HG02943 (cell line): ENCODE measurements around the gene B4GALT7.
"Not testable (repeated sequence)": the region's sequence is repeated elsewhere in the genome, so short reads cannot be mapped to it uniquely, and the experiment has no call there.

Source experiments
- ATAC-seq: cut with Tn5 transposase; IDR thresholded peaks from one replicate; pipeline ENCODE4 v1.9.1; 2021; ENCODE audit warnings: mild to moderate bottlenecking, low read depth, moderate library complexity; ENCODE audit not compliant: unreplicated experiment

Gene B4GALT7

DNA sequence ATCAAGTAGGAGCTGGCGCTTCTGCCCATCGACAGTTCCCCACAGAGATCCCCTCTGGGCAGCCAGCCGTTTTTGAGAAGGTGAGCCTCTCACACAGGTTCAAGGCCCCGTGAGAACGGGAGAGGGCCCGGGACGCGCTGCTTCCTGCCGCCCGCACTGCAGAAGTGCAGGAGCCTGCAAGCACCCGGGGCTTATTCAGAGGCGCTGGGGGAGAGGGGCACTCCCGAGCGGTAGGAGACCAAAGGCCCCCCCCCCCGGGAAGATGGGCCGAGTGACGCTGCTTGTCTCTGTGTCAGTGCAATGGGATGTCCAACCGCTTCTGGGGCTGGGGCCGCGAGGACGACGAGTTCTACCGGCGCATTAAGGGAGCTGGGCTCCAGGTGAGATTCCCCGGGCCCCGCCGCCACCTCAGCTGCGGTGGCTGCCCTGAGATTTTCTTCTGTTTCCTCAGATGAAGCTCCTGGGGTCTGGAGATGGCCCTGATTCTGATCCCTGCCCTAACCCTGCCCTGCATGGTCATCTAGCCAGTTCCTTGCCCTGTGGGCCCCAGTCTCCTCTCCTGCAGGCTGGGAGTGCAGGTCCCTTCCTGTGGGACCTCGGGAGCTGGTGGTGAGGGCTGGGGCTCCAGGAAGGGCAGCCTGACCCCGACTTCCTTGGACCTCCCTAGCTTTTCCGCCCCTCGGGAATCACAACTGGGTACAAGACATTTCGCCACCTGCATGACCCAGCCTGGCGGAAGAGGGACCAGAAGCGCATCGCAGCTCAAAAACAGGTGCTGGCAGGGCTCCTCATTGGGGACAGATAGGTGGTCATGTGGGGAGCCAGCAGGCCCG, 8.5 kb downstream of the B4GALT7 start:
- ATAC-seq, result no peak

DNA sequence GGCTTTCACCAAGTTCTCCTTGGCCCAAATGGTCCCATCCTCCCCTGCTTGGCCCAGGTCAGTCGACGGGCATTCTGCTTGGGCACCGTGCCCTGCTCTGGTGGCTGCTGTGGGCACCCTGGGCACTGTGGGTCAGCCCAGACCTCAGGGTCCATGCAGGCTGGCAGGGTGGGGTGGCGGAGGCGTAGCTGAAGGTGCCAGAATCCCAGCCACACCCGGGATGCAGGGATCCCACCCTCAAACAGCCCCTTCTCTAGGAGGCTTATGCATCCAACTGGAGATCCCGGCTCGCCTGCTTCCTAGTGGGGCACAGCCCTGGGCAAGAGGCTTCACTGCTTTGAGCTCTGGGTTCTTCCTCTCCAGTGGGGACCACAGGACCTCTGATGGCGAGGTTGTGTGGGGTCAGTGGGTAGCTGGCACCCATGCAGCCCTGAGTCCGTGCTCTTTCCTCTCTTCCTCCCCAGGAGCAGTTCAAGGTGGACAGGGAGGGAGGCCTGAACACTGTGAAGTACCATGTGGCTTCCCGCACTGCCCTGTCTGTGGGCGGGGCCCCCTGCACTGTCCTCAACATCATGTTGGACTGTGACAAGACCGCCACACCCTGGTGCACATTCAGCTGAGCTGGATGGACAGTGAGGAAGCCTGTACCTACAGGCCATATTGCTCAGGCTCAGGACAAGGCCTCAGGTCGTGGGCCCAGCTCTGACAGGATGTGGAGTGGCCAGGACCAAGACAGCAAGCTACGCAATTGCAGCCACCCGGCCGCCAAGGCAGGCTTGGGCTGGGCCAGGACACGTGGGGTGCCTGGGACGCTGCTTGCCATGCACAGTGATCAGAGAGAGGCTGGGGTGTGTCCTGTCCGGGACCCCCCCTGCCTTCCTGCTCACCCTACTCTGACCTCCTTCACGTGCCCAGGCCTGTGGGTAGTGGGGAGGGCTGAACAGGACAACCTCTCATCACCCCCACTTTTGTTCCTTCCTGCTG, 9.4 kb downstream of the B4GALT7 start:
- ATAC-seq, result no peak

GRCh38 chr5:177610131-177610769, 10.3 kb downstream of the B4GALT7 start:
- no peak for ATAC-seq

DNA sequence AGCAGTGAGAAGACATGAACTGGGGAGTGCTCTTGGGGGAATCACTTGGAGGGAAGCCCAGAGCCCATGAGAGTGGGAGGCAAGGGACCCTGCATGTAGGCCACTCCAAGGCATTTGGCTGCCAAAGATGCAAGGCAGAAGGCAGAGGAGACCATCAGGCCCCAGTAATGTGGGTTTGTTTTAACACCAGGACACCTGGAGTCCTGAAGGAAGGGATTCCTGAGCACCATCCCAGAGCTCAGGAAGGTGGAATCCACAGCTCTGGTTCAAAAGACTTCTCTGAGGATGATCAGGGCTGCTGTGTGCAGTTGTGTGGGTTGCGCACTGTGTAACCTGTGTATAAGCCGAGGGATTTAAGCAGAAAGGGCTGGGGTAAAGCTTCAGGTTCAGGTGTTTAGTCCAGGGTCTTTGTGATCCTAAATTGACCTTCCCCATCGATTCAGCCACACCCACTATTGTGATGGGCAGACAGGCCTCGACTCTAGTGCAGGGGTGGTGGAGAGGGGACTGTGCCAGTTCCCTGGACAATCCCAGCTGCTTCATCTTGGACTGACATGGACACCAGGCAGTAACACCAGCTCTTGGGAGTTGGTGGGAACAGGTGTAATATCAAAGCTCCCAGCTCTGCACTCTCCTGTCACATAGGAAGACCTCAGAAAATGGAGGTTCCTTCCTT, 11.0 kb downstream of the B4GALT7 start:
- ATAC-seq, result no peak

- ATAC-seq, result no peak
Observed at GRCh38 chr5:177611446-177612214, 11.7 kb downstream of the B4GALT7 start.

DNA sequence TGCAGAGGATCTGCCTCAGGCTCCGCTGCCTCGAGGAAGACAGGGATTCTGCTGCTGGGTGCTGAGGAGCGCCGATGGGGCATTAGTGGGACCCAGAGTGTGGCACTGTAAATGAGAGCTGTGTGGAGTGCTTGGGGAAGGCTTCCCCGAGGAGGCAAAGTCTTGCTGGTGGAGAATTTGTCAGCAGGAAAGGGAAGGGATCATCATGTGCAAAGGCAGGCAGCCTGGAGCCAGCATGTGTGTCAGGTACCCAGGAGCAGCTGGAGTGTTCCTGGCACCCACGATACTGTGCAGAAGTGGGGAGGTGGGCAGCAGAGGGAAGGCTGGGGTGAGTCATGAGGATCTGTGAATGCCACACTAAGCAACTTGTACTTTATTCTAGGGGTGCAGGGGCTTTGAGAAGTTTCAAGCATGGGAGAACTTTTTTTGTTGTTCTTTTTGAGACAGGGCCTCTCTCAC, 12.3 kb downstream of the B4GALT7 start:
- no peak for ATAC-seq

GRCh38 chr5:177620560-177620959, 20.6 kb downstream of the B4GALT7 start:
- ATAC-seq, result no peak

- ATAC-seq, result not testable (repeated sequence)
Observed at GRCh38 chr5:177624172-177624571, 24.2 kb downstream of the B4GALT7 start.

DNA sequence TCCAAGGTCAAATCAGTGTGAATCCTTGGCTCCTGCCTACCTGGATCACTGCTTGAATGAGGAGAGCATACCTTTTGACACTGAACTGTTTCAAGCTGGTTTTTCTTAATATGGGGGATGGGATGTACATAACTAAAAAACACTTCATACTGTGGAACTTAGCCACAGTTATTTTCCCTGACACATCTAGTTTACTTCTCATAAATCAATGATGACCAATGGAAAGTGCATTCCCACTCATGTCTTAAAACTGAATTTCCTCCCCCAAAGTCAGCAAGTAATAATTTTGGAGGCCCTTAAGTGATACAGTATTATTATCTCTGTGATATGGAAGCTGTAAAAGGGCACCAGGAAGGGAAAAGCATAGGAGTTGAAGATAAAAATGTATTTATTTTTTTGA, 30.3 kb downstream of the B4GALT7 start:
- not testable (repeated sequence) for ATAC-seq

DNA sequence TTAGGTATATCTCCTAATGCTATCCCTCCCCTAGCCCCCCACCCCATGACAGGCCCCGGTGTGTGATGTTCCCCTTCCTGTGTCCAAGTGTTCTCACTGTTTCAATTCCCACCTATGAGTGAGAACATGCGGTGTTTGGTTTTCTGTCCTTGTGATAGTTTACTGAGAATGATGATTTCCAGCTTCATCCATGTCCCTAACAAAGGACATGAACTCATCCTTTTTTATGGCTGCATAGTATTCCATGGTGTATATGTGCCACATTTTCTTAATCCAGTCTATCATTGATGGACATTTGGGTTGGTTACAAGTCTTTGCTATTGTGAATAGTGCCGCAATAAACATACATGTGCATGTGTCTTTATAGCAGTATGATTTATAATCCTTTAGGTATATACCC, 35.0 kb downstream of the B4GALT7 start:
- not testable (repeated sequence) for ATAC-seq

DNA sequence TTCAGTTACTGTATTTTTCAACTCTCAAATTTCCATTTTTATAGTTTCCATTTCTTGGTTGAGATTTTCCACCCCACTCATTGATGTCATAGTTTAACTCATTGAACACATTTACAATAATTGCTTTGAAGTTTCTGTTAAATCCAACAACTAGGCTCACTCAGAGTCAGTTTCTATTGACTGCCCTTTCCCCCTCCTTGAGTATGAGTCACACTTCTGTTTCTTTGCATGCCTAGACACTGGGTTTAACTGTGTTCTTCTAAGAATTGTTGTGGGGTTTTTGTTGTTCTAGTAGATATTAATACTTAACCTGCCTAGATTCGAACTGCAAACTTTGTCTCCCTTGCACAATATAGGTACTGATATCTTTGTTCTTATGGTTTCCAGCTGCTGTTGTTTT, 45.5 kb downstream of the B4GALT7 start:
- not testable (repeated sequence) for ATAC-seq

DNA sequence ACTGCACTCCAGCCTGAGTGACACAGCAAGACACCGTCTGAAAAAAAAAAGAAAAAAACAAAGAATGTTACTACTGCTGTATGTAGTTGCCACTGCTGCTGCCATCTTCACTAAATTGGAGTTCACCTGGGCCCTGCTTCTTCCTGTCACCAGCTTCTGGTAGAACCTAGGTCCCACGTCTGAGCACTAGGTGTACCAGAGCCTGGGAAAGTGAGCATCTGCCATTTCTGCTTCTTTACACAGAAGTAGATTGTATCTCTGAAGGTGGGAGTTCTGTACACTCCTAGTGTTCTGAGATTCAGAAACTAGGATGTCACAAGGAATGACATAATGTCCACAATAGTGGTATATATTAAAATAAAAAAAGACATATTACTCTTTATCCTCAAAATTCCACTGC, 51.3 kb downstream of the B4GALT7 start:
- not testable (repeated sequence) for ATAC-seq

DNA sequence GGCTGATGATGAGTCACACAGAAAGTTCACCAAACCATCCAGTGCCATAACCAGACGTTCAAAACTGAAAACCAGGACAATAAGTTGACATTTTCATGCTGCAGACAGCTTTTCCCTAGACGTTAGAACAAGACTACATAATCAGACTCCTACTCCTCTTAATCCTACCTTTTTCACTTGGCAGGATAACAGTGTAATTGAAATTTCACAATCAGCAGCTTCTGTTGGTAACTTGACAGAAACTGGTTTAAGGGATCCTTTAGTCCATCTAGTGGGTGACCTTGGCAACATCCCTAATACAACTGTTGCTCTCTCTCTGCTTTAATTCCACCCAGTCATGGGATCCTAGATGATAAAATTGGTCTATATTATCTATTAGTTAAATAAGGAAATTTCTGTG, 57.9 kb downstream of the B4GALT7 start:
- not testable (repeated sequence) for ATAC-seq

DNA sequence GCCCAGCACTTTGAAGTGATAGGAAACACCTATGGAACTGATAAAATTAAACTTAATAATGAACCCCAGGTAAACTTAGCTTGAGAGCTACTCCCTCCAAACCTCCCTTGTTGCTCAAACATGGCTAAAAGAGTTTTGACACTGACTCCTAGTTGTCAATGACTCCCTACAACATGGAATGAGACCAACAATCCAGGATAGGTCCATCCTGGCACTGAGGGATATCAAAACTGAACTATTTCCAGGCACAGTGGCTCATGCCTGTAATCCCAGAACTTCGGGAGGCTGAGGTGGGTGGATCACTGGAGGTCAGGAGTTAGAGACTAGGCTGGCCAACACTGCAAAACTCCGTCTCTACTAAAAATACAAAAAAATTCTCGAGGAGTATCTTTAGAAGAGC, 58.6 kb downstream of the B4GALT7 start:
- ATAC-seq, result not testable (repeated sequence)
